Mononuclear cell (primary cell): Measurements from ENCODE around the gene ATP6V1A. TPM values are rescaled to one million over a fixed set of nuclear protein-coding genes. Genes with fewer than 3 reads are reported as not detected.

ENCODE experiments used
- H3K27me3 ChIP-seq: 2 replicates; pipeline ENCODE4 v1.6.0; 2011; ENCODE audit warnings: low read length, control low read depth; ENCODE audit not compliant: insufficient read depth
- H3K4me1 ChIP-seq: 2 replicates; pipeline ENCODE4 v1.5.1; 2011; ENCODE audit warnings: mild to moderate bottlenecking, low read length, control low read depth; ENCODE audit not compliant: insufficient read depth
- H3K4me3 ChIP-seq: 2 replicates; pipeline ENCODE4 v1.5.1; 2011; ENCODE audit warnings: mild to moderate bottlenecking, low read length, moderate library complexity
- H3K9me3 ChIP-seq: 2 replicates; pipeline ENCODE4 v1.5.1; 2011; ENCODE audit warnings: low read depth, mild to moderate bottlenecking, control low read depth, low read length
- total RNA-seq: library from RNA; depleted of rRNA; stranded (reverse); fragments of >200 nt; gene quantifications from one replicate; pipeline ENCODE4 v1.2.3, GENCODE V29; 2012

Gene ATP6V1A
- total RNA-seq, 1 donor: 30.9 TPM

DNA sequence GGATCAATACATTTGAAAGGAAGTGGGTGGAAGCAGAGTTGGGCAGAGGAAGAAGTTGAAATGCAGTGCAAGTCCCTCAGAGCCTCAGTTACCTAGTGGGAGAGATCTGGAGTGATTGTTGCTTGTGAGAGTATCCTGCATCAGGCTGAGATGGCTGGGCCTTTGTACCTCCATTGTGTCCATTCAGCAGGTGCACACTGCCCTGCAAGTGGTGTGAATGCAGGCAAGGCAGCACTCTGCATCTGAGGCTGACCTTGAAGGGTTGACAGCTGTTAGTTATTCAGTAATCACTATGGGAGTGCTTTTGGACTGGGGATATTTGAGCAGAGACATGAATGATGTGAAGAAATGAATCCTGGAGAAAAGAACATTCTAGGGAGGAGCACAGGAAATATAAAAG, 25.2 kb downstream of the ATP6V1A start:
- no peaks in the 10 kb centered on the region for H3K27me3 ChIP-seq
- H3K4me1 ChIP-seq: no peaks in the 10 kb centered on the region
- H3K4me3 ChIP-seq: no peak overlapping the region
- no peaks in the 10 kb centered on the region for H3K9me3 ChIP-seq

DNA sequence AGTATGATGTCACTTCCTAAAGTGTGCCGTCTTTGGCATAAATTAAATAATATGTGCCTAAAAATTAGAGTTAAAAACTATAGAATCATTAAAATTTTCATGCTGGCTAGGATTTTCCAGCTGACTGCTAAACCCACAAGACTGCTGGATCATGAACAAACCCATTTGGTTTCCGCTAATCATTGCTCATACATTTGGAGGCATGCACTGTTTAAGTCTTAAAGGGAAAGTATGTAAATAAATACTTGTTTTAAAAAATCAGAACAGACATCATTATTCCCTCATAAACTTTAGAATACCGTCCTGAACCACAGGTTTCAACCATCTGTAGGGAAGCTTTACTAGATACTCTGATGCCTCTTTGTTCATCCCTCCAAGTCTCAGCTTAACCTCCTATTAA, 26.5 kb downstream of the ATP6V1A start:
- Histone ChIP-seq H3K4me3 (no peak overlapping the region), H3K9me3 (no peaks in the 10 kb centered on the region), H3K4me1 (peaks cover 4% of the 10 kb centered on the region), H3K27me3 (no peaks in the 10 kb centered on the region)

DNA sequence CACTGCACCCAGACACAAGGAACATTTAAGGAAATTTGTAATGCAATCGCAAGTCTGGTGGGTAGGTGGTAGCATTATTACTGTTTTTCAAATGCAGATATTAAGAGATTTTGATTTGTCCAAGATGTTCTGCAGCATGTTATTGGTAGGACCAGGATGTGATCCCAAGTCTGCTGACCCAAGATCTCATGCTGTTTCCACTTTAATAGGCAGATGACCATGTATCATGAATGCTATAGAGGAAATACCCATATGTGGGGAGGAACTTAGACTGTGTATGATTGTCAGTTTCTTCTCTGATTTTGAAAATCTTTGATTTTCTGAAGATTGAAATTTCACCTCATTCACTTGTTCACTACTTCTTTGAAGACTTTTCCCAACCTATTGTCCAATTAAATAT, 28.7 kb downstream of the ATP6V1A start:
- Histone ChIP-seq H3K4me3 (no peak overlapping the region), H3K4me1 (peaks cover 4% of the 10 kb centered on the region), H3K9me3 (no peaks in the 10 kb centered on the region), H3K27me3 (no peaks in the 10 kb centered on the region)

DNA sequence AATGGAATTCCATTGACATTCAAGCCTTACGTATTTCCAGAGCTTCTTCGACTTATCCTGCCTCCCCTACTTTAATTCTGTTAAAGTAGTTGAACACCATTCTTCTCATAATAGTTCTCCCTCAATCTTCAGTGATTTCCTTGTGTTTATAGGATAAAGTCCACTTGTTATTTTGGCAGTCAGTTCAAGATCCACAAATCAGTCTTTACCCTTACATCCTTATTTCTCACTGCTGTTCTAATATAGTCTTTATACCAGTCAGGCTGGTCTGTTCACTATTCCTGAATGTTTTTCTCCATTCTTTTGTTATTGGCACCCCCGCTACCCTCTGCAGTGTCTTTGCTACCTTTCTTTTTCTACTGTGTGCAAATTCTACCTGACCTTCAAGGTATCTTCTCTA, 29.7 kb downstream of the ATP6V1A start:
- no peak overlapping the region for H3K4me3 ChIP-seq
- H3K27me3 ChIP-seq: no peaks in the 10 kb centered on the region
- no peaks in the 10 kb centered on the region for H3K9me3 ChIP-seq
- H3K4me1 ChIP-seq: peaks cover 4% of the 10 kb centered on the region

DNA sequence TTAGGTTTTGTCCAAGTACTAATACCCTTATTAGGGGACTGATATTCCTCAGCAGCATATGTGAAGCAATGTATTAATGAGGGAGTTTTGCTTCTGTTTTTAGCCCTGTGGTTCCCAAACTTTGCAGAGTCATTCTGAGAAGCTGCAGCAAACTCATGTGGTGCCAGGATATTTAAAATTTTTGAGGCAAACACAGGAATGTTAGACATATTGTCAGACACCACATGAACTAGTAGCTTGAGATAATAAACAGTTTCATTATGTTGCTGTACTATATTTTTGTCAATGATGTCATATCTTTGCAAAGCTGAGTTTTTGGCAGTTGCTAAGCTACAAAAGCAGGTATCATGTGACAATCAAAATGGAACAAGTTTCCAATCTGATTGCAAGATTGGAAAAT, 36.6 kb downstream of the ATP6V1A start:
- Histone ChIP-seq H3K9me3 (no peaks in the 10 kb centered on the region), H3K4me3 (no peak overlapping the region), H3K4me1 (peaks cover 13% of the 10 kb centered on the region), H3K27me3 (no peaks in the 10 kb centered on the region)

DNA sequence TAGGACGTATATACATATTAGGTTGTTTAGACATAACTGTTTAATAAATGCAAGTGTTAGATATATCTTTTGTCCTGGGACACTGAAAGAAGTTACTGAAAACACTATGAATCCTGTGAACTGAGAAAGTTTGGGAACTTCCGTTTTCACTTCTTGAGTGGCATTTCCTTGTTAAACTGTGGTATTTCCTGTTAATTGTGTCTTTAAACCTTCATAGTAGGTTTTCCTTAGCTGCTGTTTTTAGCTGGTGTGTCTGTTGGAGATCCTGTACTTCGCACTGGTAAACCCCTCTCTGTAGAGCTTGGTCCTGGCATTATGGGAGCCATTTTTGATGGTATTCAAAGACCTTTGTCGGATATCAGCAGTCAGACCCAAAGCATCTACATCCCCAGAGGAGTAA, 37.1 kb downstream of the ATP6V1A start:
- Histone ChIP-seq H3K4me1 (peaks cover 17% of the 10 kb centered on the region), H3K9me3 (no peaks in the 10 kb centered on the region), H3K27me3 (no peaks in the 10 kb centered on the region), H3K4me3 (no peak overlapping the region)

DNA sequence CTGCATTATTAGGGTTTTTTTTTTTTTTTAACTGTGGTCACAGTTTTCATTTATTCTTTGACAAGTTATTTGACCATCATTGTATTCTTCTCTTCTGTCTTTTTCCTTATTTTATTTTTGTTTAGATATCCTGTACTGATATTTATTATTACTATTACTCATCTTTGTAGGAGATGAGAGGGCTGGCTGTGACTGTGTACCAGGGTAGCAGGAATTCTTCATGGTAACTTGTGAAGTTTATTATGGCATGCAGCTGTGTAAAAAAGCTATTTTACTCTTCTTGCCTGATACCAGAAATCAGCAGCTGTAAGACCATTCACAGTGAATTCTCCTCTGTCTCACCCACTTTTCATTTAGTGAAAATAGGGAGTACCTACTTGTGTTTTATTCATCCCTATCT, 44.5 kb downstream of the ATP6V1A start:
- H3K9me3 ChIP-seq: no peaks in the 10 kb centered on the region
- H3K4me3 ChIP-seq: no peak overlapping the region

DNA sequence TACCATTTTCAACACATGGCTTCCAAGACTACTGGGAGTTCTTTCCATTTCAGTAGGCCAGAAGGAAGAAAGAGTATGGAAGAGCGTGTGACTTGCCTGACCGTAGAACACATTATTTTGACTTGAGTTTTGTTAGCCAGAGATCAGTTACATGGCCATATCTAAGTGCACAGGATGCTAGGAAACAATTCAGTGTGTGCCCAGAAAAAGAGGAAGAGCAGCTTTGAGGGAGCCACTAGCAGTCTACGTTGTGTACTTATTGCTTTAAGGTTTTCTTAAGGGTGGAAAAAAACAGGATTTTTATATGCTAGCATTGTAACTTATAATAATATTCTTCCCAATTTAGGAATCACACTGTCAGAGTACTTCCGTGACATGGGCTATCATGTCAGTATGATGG, 47.7 kb downstream of the ATP6V1A start:
- H3K27me3 ChIP-seq: no peaks in the 10 kb centered on the region
- no peaks in the 10 kb centered on the region for H3K9me3 ChIP-seq
- H3K4me1 ChIP-seq: no peaks in the 10 kb centered on the region
- H3K4me3 ChIP-seq: no peak overlapping the region

More for the DNA sequence above, 44.5 kb downstream of the ATP6V1A start:
- peaks cover 6% of the 10 kb centered on the region for H3K4me1 ChIP-seq
- no peaks in the 10 kb centered on the region for H3K27me3 ChIP-seq

DNA sequence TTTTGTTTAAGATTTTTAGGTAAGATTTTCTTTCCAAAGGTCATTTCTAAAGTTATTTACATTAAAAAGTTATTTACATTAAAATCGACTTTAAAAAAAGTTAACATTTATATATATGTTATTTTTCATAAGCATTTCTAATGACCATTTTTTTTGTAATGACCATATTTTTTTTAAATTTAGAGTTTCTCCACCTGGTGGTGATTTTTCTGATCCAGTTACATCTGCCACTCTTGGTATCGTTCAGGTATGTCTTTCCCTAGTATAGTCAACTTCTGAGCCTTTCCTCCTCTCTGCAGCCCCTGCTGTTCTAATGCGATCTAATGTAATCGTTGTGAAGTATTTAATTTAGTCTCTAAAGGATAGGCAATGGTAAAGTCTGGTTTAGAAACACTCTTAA, 48.9 kb downstream of the ATP6V1A start:
- no peak overlapping the region for H3K4me3 ChIP-seq
- H3K9me3 ChIP-seq: no peaks in the 10 kb centered on the region
- no peaks in the 10 kb centered on the region for H3K27me3 ChIP-seq
- H3K4me1 ChIP-seq: no peaks in the 10 kb centered on the region

DNA sequence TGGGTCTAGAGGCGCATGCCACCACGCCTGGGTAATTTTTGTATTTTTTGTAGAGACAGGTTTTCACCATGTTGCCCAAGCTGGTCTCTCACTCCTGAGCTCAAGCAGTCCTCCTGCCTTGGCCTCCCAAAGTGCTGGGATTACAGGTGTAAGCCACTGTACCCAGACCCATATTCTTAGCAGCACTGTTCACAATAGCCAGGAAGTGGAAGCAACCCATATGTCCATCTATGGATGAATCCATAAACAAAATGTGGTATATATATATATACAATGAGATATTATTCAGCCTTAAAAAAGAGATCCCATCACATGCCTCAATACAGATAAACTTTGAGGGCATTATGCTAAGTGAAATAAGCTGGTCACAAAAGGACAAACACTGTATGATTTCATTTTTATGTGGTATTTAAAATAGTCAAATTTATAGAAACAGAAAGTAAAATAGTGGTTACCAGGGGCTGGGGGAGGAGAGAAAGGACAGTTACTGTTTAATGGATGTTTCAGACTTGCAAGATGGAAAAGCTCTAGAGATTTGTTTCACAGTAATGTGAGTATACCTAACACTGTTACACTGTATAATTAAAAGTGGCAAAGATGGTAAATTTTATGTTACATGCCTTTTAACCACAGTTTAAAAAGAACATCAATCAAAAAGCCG, 56.1 kb downstream of the ATP6V1A start:
- Histone ChIP-seq H3K27me3 (no peaks in the 10 kb centered on the region), H3K4me1 (no peaks in the 10 kb centered on the region), H3K9me3 (no peaks in the 10 kb centered on the region), H3K4me3 (no peak overlapping the region)

DNA sequence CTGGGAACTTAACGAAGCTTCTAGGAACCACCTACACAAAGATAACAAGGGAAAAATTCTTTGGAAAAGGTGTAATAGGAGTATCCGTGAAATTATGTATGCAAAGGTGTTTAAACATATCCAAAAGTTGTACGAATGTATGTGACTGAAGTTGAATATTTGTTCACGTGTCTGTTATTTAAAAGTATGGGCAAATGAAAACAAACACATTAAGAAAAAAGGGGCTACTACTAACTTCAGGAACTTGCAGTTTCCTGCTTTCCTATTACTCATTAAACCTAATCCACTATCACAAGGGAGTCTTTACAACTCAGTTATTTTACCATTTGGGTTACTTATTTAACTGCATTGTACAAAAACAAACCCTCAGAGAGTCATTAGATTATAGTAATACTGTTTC, 57.8 kb downstream of the ATP6V1A start:
- no peaks in the 10 kb centered on the region for H3K9me3 ChIP-seq
- no peak overlapping the region for H3K4me3 ChIP-seq
- no peaks in the 10 kb centered on the region for H3K27me3 ChIP-seq
- H3K4me1 ChIP-seq: no peaks in the 10 kb centered on the region

DNA sequence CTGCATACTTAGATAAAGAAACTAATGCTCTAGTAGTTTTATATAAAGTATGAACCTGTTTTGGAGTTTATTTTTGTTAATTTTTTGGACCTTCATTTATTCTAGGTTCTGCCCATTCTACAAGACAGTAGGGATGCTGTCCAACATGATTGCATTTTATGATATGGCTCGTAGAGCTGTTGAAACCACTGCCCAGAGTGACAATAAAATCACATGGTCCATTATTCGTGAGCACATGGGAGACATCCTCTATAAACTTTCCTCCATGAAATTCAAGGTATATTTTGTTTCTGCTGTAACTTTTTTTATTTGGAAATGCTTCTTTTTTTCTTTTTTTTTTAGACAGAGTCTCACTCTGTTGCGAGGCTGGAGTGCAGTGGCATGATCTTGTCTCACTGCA, 58.4 kb downstream of the ATP6V1A start:
- H3K27me3 ChIP-seq: no peaks in the 10 kb centered on the region
- no peak overlapping the region for H3K4me3 ChIP-seq
- H3K4me1 ChIP-seq: no peaks in the 10 kb centered on the region
- no peaks in the 10 kb centered on the region for H3K9me3 ChIP-seq

DNA sequence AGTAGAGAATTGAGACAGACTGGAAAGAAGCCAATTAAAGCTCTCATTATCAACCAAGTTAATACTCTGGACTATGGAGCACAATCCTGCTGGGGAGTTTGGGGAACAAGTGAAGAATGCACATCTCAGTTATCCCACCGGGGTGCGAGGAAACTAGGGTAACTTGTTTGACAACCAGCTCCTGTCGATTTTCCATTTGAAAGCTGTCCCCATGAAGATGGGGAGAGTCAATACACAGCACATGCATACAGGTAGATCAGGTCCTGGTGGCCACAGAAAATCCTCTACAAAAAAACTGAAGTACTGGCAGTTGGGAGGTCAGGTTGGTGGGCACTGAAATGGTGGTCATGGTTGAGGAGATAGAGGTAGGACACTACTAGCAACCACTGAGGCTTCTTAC, 66.0 kb downstream of the ATP6V1A start:
- H3K9me3 ChIP-seq: no peaks in the 10 kb centered on the region
- H3K27me3 ChIP-seq: no peaks in the 10 kb centered on the region
- no peaks in the 10 kb centered on the region for H3K4me1 ChIP-seq
- H3K4me3 ChIP-seq: no peak overlapping the region

DNA sequence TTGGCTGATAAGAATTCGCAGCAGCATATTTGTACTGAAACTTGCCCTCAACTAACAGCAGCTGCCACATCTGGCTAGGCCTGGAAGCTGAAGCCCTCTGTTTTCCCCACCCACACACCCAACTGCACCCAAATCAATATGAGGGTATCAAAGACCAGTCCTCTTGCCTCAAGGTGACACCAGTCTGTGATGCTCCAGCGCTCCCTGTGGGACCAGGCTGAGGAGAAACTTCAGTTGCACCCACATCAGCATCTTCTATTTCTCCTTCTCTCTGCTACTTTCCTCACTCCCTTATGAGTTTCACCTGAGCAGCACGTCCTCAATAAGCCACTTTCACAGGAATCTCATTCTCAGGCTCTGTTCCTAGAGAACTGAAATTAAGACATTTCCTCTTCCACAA, 73.0 kb downstream of the ATP6V1A start:
- H3K9me3 ChIP-seq: no peaks in the 10 kb centered on the region
- no peaks in the 10 kb centered on the region for H3K4me1 ChIP-seq
- no peak overlapping the region for H3K4me3 ChIP-seq
- no peaks in the 10 kb centered on the region for H3K27me3 ChIP-seq

DNA sequence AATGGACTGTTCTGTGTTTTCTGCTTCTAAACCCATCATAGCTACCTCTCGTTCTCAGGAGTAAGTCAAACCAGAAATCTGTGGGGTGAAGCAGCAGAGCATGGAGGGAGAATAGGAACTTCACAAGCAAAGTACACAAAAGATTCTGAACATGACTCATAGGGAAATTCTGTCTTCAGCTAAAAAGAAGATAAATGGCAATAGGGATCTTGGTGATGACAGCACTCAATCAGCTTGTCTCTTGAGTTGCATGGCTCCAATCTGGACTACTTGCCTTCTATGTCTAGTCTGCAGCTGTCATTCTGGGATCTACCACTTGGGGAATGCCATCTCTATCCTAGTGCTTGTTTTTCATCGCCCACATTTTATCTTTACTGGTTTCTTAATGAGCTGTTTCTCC, 78.3 kb downstream of the ATP6V1A start:
- no peaks in the 10 kb centered on the region for H3K9me3 ChIP-seq
- no peaks in the 10 kb centered on the region for H3K27me3 ChIP-seq
- peaks cover 24% of the 10 kb centered on the region for H3K4me1 ChIP-seq
- no peak overlapping the region for H3K4me3 ChIP-seq

DNA sequence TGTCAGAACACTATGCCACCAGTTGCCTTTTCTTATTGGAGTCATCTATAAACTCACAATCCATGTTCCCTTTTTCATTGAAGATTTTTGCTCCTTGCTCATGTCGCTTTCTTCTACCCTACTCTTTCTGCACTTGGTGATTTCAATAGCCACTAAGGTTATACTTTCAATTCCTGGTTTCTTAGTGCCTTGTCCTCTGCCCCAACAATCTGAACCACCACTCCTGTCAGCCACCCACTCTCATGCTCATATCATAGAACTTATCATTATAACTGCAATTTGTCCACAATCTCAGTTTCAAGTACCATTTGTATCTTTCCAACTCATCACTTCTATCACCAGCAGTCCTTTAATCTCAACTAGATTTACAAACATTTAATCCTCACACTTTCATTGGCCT, 81.8 kb downstream of the ATP6V1A start:
- no peaks in the 10 kb centered on the region for H3K9me3 ChIP-seq
- no peak overlapping the region for H3K4me3 ChIP-seq
- H3K27me3 ChIP-seq: no peaks in the 10 kb centered on the region
- peaks cover 45% of the 10 kb centered on the region for H3K4me1 ChIP-seq
